Measurements from ENCODE around the gene PLCXD1. TPM values are rescaled to one million over a fixed set of nuclear protein-coding genes. Genes with fewer than 3 reads are reported as not detected.

Gene PLCXD1
- total and polyA plus RNA-seq, 9 of the 15 experiments (the other 6 are each of a cell fraction or from before 2014, with no cell fraction given), result 6.0 to 60.2 (median 39.5) TPM

DNA sequence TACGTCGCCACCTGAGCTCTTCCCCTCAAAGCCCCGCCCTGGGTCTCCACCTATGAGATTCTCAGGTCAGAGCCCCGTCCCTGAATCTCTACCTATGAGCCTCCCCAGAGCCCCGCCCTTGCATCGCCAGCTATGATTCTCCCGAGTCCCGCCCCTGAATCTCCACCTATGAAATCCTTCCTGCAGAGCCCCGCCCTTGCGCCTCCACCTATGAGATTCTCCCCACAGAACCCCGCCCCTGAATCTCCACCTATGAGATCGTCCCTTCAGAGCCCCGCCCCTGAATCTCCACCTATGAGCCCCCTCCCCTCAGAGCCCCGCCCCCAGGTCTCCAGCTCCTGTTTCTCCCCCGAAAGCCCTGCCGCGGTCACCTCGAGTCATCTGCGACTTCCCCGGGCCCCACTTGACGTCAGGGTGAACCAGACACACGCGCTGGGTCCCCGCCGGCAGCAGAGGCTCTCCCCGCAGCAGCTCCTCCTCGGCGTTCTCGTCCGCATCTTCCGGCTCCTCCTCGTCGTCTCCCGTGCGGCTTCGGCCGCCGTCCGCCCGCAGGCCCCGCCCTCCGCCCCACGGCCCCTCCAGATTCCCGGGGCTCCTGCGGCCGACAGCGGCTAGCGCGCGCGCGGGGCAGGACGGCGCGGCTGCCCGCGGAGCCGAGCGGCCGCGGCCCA, 37.0 kb downstream of the PLCXD1 start (continued):
- no peak for TF ChIP-seq MEF2D (tag; conservative IDR thresholded peaks at IDR 0.05; ENCODE audit: low read depth)
- TF ChIP-seq, protein P1, sequence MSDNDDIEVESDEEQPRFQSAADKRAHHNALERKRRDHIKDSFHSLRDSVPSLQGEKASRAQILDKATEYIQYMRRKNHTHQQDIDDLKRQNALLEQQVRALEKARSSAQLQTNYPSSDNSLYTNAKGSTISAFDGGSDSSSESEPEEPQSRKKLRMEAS (CRISPR knock-in tag; IDR thresholded peaks at IDR 0.05), result no peak
- TF ChIP-seq, protein P2, sequence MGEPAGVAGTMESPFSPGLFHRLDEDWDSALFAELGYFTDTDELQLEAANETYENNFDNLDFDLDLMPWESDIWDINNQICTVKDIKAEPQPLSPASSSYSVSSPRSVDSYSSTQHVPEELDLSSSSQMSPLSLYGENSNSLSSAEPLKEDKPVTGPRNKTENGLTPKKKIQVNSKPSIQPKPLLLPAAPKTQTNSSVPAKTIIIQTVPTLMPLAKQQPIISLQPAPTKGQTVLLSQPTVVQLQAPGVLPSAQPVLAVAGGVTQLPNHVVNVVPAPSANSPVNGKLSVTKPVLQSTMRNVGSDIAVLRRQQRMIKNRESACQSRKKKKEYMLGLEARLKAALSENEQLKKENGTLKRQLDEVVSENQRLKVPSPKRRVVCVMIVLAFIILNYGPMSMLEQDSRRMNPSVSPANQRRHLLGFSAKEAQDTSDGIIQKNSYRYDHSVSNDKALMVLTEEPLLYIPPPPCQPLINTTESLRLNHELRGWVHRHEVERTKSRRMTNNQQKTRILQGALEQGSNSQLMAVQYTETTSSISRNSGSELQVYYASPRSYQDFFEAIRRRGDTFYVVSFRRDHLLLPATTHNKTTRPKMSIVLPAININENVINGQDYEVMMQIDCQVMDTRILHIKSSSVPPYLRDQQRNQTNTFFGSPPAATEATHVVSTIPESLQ (CRISPR knock-in tag; IDR thresholded peaks at IDR 0.05), result no peak
- TF ChIP-seq ERF (CRISPR knock-in tag; IDR thresholded peaks at IDR 0.05), result peak; percentile 56; the same call in 1 of the 2 replicates
- no peak for TF ChIP-seq KLF16 (IDR thresholded peaks at IDR 0.05)
- TF ChIP-seq AFF1 (IDR thresholded peaks at IDR 0.05; ENCODE audit: low read depth in 1 of 2, partially characterized antibody in 2 of 2), result no peak
- TF ChIP-seq SETDB1 (IDR thresholded peaks at IDR 0.05; ENCODE audit: low read length), result no peak
- TF ChIP-seq CHD2 (IDR thresholded peaks at IDR 0.05; ENCODE audit: low read depth, low read length), result peak; percentile 61; the same call in 1 of the 2 replicates
